ENCODE measurements around the gene DUSP21.
"Not testable (repeated sequence)": the region's sequence is repeated elsewhere in the genome, so short reads cannot be mapped to it uniquely, and the experiment has no call there.

The DUSP21 gene
- long read RNA-seq, donor 1: 0 reads
- long read RNA-seq, donor 2: 0 reads
- long read RNA-seq, donor 3: 0 reads
- long read RNA-seq, donor 4: 0 reads
- long read RNA-seq, donor 5: 0 reads
- long read RNA-seq, donor 6: 0 reads
- long read RNA-seq, donor 7, partial matches to known transcripts: 0 of 1 reads
- long read RNA-seq, donor 7, other reads (novel, unspliced or antisense): 0 of 1 reads
- long read RNA-seq, donor 8: 0 reads

DNA sequence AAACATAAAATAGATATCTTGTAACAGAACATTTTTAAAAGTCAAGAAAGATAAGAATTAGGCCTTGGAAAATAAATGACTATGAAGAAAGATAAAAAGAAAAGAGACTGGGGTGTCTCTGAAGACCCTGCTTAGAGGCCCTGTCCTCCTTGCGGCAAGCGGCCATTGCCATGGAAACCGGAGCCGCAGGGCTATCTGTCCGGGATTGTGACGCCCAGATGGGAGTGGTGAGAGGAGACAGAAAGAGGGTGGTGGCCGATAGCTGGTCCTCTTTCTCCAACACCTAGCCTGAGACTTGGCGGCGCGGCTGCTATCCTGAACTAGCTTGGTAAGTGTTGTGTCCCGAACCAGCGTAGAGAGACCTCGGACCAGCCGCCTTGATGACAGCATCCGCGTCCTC is at the start of gene DUSP21:
Gene DUSP21 (plus strand): TSS at position 269 of the 400 bp plus-strand sequence. CDS start 112 bp downstream, at position 381.
- no peak for DNase-seq

GRCh38 chrX:44795945-44796450 is 47.8 kb upstream of the DUSP21 start:
- DNase-seq: no peak

DNA sequence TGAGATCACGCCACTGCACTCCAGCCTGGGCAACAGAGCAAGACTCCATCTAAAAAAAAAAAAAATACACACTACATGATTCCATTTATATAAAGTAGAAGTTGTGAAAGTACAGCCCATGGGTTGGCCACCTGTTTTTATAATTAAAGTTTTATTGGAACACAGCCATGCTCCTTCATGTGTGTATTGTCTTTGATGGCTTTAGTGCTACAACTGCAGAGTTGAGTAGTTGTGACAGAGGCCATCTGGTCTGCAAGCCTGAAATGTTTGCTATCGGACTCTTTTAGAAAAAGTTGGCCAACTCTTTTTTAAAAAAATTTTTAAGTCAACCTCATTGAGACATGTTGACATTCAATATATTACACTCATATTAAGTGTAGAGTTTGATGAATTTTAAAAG is 41.2 kb upstream of the DUSP21 start:
- DNase-seq: no peak

GRCh38 chrX:44815681-44816080 is 28.1 kb upstream of the DUSP21 start:
- no peak for DNase-seq

DNA sequence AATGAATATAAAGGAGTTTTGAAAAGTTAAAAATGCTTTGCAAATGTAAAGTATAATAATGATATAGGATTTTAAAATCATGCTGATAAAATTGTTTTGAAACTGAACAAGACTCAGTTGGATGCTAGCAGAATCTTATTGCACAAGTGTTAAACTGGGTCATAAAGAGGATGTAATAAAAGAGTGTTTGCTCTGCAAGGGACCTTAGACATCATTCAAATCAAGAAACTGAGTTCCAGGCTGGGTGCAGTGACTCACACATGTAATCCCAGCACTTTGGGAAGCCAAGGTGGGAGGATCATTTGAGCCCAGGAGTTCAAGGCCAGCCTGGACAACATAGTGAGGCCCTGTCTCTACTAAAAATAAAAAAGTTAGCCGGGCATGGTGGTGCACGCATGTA is 27.5 kb upstream of the DUSP21 start:
- DNase-seq: no peak

- DNase-seq: no peak
These were observed 26.8 kb upstream of the DUSP21 start for GRCh38 chrX:44817029-44817428.

GRCh38 chrX:44822601-44823000 is 21.2 kb upstream of the DUSP21 start:
- no peak for DNase-seq

DNA sequence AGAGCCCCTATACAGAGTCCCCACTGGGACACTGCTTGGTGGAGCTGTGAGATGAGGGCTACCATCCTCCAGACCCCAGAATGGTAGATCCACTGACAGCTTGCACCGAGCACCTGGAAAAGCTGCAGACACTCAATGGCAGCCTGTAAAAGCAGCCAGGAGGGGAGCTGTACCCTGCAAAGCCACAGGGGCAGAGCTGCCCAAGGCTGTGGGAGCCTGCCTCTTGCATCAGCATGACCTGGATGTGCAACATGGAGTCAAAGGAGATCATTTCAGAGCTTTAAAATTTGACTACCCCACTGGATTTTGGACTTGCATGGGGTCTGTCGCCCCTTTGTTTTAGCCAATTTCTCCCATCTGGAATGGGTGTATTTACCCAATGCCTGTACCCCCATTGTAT is 20.6 kb upstream of the DUSP21 start:
- not testable (repeated sequence) for DNase-seq

- DNase-seq: no peak
These were observed 15.7 kb upstream of the DUSP21 start for GRCh38 chrX:44828008-44828605.

GRCh38 chrX:44829832-44830231 is 14.0 kb upstream of the DUSP21 start:
- no peak for DNase-seq

- no peak for DNase-seq
These were observed 1.1 kb upstream of the DUSP21 start for GRCh38 chrX:44842550-44843317.

DNA sequence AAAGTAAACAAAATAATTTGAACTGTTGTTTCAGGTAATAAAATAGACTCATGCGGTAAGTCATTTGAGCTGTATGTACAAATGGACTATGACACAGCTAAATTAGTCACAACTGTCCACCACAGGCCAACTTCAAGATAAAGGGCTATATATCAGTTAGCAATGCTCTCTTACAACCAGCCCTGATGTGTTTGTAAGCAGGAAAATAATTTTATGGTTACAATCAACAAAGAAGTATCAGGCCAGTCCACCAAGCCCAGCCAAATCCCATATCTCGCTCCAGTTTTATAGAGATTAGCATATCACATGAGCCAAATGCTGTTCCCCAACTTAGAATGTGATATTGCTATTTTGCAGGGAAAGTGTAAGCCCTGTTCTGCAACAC is 511 bp upstream of the DUSP21 start:
- DNase-seq: no peak

DNA sequence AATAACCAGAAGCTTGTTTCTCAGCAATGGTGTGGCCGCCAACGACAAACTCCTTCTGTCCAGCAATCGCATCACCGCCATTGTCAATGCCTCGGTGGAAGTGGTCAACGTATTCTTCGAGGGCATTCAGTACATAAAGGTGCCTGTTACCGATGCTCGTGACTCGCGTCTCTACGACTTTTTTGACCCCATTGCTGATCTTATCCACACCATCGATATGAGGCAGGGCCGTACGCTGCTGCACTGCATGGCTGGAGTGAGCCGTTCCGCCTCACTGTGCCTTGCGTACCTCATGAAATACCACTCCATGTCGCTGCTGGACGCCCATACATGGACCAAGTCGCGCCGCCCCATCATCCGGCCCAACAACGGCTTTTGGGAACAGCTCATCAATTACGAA is 383 bp downstream of the DUSP21 start:
- no peak for DNase-seq

GRCh38 chrX:44850891-44851290 is 7.1 kb downstream of the DUSP21 start:
- not testable (repeated sequence) for DNase-seq

- peak; percentile 10 for DNase-seq
These were observed 27.4 kb downstream of the DUSP21 start for GRCh38 chrX:44871114-44871645.

DNA sequence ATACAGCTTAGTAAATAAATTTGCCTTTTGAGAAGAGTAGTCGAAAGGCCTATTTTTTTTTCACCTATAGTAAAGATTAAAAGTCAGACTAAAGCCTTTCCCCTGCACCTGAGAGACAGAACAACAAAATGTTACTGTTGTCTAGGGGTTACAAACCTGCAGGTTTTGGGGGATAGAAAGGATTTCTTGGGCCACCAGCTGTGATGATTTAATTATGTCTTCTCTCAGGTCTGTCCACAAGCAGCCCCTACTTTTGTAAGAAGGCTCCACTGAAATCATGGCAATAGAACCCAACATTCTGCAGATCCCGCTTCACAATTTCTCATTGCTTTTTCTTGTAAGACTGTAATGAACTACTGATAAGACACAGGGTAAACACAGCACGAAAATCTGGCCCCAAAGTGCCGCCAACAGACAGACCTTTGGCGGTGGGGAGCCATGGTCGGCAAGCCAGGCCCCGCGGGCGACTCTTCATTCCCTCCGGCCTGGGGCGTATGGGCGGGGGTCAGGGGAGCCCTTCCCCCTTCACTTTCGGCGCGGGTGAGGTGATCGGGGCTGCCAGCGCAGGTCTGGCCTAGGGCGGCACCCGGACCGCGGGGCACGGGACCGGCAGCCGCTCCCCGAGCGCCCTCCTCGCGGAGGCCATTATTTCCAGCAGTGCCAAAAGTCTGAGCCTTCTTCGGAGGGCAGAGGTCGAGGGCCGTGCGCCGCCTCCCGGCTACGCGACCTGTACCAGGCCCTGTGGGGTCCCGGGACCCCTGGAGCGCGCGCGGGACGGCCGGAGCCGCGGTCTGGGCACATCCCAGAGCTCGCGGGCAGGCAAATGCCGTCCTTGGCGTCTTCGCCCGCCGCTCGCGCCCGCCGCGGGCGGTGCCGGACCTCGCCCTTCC is 28.4 kb downstream of the DUSP21 start:
- DNase-seq: peak; percentile 83

DNA sequence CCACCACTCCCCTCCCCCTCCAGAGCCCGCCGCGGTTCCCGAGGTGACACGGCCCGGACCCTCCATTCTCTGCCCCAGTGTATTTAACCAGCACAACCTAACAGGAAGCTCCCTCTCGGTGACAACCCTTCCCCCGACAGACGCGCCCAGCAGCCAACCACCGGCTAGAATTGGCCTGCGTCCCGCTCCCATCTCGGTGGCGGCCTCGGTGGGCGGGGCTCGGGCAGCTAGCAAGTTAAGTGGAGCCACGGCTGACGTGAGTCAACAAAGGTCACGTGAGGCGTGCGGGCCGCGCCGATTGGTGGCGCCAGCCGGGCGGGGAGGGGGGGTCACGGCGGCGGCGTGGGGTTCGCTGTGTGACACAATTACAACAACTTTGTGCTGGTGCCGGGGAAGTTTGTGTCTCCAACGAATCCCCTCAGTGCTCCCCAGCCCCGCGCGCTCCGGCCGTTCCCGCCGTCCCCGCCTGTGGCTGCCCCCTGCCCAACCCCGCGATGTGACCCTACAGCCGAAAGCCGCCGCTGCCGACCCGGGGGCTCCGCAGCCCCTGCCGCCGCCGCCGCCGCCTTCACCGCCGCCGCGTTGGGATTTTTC is 29.1 kb downstream of the DUSP21 start, which contains the start of gene KDM6A:
Gene KDM6A (plus strand): TSS at position 368 of the 594 bp plus-strand sequence. CDS start 364 bp downstream, outside the sequence.
- peak; percentile 69 for DNase-seq

GRCh38 chrX:44873415-44874276 is 29.8 kb downstream of the DUSP21 start:
- peak; percentile 81 for DNase-seq

DNA sequence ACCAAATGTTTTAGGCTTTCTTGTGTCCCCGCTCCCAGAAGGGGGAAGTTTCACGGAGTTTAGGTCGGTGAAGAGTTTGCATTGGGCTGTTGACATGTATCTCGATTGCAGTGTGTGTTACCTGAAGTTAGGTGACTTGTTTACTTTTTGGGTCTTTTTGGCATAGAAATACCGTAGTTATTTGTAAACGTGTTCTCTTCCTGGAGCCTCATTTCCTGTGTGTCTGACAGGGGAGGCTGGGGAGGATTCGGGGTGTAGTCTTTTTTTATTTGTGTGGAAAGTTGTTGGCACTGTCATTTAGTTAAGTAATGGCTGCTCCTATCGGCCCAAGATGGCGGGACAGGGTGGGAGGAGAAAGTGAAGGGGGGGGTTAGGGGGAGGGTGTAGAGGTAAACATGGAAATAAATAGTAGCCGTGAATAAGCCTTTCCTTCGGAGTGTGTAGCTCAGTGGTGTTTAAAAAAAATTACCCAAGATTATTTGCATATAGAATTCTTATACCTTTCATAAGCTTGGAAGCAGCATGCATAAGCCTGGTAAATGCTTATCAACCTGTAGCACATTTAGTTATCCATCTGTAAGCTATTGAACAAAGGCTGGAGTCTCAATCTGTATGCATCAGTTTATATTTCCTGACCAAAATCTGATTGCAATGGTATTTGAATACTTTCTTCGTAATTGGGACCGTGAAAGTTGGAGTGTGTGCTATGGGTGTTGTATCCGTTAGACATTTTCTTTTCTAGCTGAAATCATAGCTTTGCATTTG is 30.8 kb downstream of the DUSP21 start:
- peak; percentile 31 for DNase-seq

GRCh38 chrX:44875185-44875489 is 31.3 kb downstream of the DUSP21 start:
- DNase-seq: no peak

Data from right kidney (tissue), 9 donors.